Islet precursor cell (in vitro differentiated cells): ENCODE data around the gene MB21D2.
"Not testable (repeated sequence)": the region's sequence is repeated elsewhere in the genome, so short reads cannot be mapped to it uniquely, and the experiment has no call there.

ENCODE experiments used
- DNase-seq: peaks from one replicate; pipeline ENCODE4 v3.0.0-alpha.2; 2018

Gene MB21D2

GRCh38 chr3:192794216-192794615, 123.4 kb downstream of the MB21D2 start:
- no peak for DNase-seq

- peak; percentile 60 for DNase-seq
Measured at GRCh38 chr3:192788816-192789515, 128.7 kb downstream of the MB21D2 start.

GRCh38 chr3:192778508-192778907, 139.1 kb downstream of the MB21D2 start:
- DNase-seq, result no peak

- DNase-seq, result not testable (repeated sequence)
Measured at GRCh38 chr3:192774341-192774740, 143.3 kb downstream of the MB21D2 start.

GRCh38 chr3:192772240-192772894, 145.3 kb downstream of the MB21D2 start:
- DNase-seq, result peak; percentile 81

GRCh38 chr3:192758654-192759053, 159.0 kb downstream of the MB21D2 start:
- no peak for DNase-seq

- no peak for DNase-seq
Measured at GRCh38 chr3:192751148-192751547, 166.5 kb downstream of the MB21D2 start.

- no peak for DNase-seq
Measured at GRCh38 chr3:192750201-192750600, 167.5 kb downstream of the MB21D2 start.

GRCh38 chr3:192747746-192748145, 169.9 kb downstream of the MB21D2 start:
- no peak for DNase-seq

GRCh38 chr3:192747145-192747544, 170.5 kb downstream of the MB21D2 start:
- no peak for DNase-seq
